IPS-NIHi7 (cell line): Measurements from ENCODE around the gene FBXW7.
A peak's percentile ranks its signal among the peaks of the same experiment; 100 is the strongest.

Source experiments
- DNase-seq: peaks from one replicate; pipeline ENCODE4 v3.0.0; 2012; ENCODE audit warnings: mixed read lengths; ENCODE audit errors: extremely low spot score

The FBXW7 gene

GRCh38 chr4:152427981-152428380 lies 107.9 kb downstream of the FBXW7 start:
- no peak for DNase-seq

GRCh38 chr4:152424977-152425376 lies 110.9 kb downstream of the FBXW7 start:
- no peak for DNase-seq

GRCh38 chr4:152424396-152424795 lies 111.5 kb downstream of the FBXW7 start:
- DNase-seq, result no peak

- DNase-seq, result no peak
Observed at GRCh38 chr4:152422817-152423320, 113.0 kb downstream of the FBXW7 start.

GRCh38 chr4:152421576-152421975 lies 114.3 kb downstream of the FBXW7 start:
- no peak for DNase-seq

- no peak for DNase-seq
Observed at GRCh38 chr4:152419809-152420208, 116.1 kb downstream of the FBXW7 start.

GRCh38 chr4:152417673-152418072 lies 118.2 kb downstream of the FBXW7 start:
- peak; percentile 13 for DNase-seq

- no peak for DNase-seq
Observed at GRCh38 chr4:152415980-152416379, 119.9 kb downstream of the FBXW7 start.

GRCh38 chr4:152408514-152409327 lies 127.2 kb downstream of the FBXW7 start:
- peak; percentile 40 for DNase-seq

GRCh38 chr4:152401424-152401823 lies 134.5 kb downstream of the FBXW7 start:
- no peak for DNase-seq

GRCh38 chr4:152399246-152399645 lies 136.6 kb downstream of the FBXW7 start:
- DNase-seq, result no peak

GRCh38 chr4:152398060-152398459 lies 137.8 kb downstream of the FBXW7 start:
- DNase-seq, result no peak

GRCh38 chr4:152394791-152395190 lies 141.1 kb downstream of the FBXW7 start:
- no peak for DNase-seq

- no peak for DNase-seq
Observed at GRCh38 chr4:152392079-152392478, 143.8 kb downstream of the FBXW7 start.

- DNase-seq, result no peak
Observed at GRCh38 chr4:152390216-152390615, 145.7 kb downstream of the FBXW7 start.

GRCh38 chr4:152389359-152389758 lies 146.5 kb downstream of the FBXW7 start:
- no peak for DNase-seq

GRCh38 chr4:152385551-152385950 lies 150.3 kb downstream of the FBXW7 start:
- DNase-seq, result no peak

- DNase-seq, result no peak
Observed at GRCh38 chr4:152382057-152382785, 153.7 kb downstream of the FBXW7 start.

- no peak for DNase-seq
Observed at GRCh38 chr4:152380919-152381318, 155.0 kb downstream of the FBXW7 start.

- DNase-seq, result no peak
Observed at GRCh38 chr4:152380185-152380584, 155.7 kb downstream of the FBXW7 start.

- no peak for DNase-seq
Observed at GRCh38 chr4:152374606-152375285, 161.1 kb downstream of the FBXW7 start.

- DNase-seq, result no peak
Observed at GRCh38 chr4:152374153-152374552, 161.7 kb downstream of the FBXW7 start.
